ENCODE results near the gene IKZF5.

IKZF5 gene

DNA sequence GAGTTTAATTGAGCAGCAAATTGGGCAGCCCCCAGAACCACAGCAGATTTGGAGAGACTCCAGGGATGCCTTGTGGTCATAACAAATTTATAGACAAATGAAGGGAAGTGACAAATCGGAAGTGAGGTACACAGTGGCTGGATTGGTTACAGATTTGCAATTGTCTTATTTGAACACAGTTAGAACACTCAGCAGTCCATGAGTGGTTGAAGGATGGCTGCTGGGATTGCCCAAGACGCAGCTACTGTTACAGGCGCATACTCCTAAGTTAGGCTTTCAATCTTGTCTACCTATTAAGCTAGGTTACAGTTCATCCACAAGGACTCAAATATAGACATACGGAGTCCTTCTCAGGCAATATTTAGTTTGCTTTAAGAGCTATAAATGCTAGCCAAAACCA, 7.6 kb upstream of the IKZF5 start (continued):
- TF ChIP-seq, protein P1, sequence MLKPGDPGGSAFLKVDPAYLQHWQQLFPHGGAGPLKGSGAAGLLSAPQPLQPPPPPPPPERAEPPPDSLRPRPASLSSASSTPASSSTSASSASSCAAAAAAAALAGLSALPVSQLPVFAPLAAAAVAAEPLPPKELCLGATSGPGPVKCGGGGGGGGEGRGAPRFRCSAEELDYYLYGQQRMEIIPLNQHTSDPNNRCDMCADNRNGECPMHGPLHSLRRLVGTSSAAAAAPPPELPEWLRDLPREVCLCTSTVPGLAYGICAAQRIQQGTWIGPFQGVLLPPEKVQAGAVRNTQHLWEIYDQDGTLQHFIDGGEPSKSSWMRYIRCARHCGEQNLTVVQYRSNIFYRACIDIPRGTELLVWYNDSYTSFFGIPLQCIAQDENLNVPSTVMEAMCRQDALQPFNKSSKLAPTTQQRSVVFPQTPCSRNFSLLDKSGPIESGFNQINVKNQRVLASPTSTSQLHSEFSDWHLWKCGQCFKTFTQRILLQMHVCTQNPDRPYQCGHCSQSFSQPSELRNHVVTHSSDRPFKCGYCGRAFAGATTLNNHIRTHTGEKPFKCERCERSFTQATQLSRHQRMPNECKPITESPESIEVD (tag by site-specific recombination; IDR thresholded peaks at IDR 0.05) = no peak
- TF ChIP-seq, protein P2, sequence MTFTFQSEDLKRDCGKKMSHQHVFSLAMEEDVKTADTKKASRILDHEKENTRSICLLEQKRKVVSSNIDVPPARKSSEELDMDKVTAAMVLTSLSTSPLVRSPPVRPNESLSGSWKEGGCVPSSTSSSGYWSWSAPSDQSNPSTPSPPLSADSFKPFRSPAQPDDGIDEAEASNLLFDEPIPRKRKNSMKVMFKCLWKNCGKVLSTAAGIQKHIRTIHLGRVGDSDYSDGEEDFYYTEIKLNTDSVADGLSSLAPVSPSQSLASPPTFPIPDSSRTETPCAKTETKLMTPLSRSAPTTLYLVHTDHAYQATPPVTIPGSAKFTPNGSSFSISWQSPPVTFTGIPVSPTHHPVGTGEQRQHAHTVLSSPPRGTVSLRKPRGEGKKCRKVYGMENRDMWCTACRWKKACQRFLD (tag by site-specific recombination; IDR thresholded peaks at IDR 0.05) = no peak
- TF ChIP-seq ZNF558 (tag by site-specific recombination; IDR thresholded peaks at IDR 0.05) = no peak

DNA sequence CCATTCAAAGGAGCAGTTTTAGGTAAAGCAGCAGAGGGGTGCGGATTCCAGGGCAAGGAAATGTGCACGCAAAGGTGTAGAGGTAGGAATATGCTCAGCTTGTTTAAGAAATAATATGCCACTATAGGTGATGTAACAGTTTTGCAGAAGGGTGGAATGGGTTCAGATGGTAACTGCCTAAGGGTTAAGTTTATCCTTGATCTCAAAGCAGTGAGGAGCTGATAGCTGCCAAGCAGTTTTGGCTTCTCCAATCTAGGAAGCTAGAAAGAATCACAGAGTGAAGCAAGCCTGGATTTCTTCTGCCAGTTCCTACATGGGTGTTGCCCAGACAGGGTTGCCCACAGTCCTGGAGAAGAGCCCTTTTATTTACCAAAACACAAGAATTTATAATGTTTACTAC, 6.2 kb upstream of the IKZF5 start:
- ChIA-PET POLR2A (no interaction called here), CTCF (no interaction called here)
- Histone ChIP-seq H3K36me3 (ENCODE audit: control insufficient read depth in 2 of 2, insufficient read depth in 1 of 2, low read length in 2 of 2) (peaks cover 0 to 5% of the 10 kb centered on the region in 2 experiments; a peak in 2 of 3 replicates), H3K4me3 (ENCODE audit: low read depth, low read length) (no peak overlapping the region), H3K27ac (ENCODE audit: extremely low read depth, low read depth, low read length) (no peak overlapping the region), H3K4me1 (ENCODE audit: control insufficient read depth, insufficient read depth, low read length) (no peaks in the 10 kb centered on the region), H3K9me3 (ENCODE audit: control insufficient read depth, insufficient read depth, low read depth, low read length) (no peaks in the 10 kb centered on the region)
- no peak for TF ChIP-seq MEIS1 (CRISPR knock-in tag; IDR thresholded peaks at IDR 0.05; ENCODE audit: borderline replicate concordance)
- no peak for TF ChIP-seq SP3 (tag by site-specific recombination; IDR thresholded peaks at IDR 0.05)
- TF ChIP-seq ZNF639 (tag by site-specific recombination; IDR thresholded peaks at IDR 0.05) = no peak
- TF ChIP-seq GLI4 (tag by site-specific recombination; IDR thresholded peaks at IDR 0.05) = no peak
- TF ChIP-seq WT1 (tag by site-specific recombination; IDR thresholded peaks at IDR 0.05) = no peak
- no peak for TF ChIP-seq ZNF362 (tag by site-specific recombination; IDR thresholded peaks at IDR 0.05)
- no peak for TF ChIP-seq ZIC2 (tag by site-specific recombination; IDR thresholded peaks at IDR 0.05)
- no peak for TF ChIP-seq ZNF76 (tag by site-specific recombination; IDR thresholded peaks at IDR 0.05; ENCODE audit: borderline replicate concordance, low read depth)
- TF ChIP-seq ZNF426 (tag by site-specific recombination; IDR thresholded peaks at IDR 0.05) = no peak

DNA sequence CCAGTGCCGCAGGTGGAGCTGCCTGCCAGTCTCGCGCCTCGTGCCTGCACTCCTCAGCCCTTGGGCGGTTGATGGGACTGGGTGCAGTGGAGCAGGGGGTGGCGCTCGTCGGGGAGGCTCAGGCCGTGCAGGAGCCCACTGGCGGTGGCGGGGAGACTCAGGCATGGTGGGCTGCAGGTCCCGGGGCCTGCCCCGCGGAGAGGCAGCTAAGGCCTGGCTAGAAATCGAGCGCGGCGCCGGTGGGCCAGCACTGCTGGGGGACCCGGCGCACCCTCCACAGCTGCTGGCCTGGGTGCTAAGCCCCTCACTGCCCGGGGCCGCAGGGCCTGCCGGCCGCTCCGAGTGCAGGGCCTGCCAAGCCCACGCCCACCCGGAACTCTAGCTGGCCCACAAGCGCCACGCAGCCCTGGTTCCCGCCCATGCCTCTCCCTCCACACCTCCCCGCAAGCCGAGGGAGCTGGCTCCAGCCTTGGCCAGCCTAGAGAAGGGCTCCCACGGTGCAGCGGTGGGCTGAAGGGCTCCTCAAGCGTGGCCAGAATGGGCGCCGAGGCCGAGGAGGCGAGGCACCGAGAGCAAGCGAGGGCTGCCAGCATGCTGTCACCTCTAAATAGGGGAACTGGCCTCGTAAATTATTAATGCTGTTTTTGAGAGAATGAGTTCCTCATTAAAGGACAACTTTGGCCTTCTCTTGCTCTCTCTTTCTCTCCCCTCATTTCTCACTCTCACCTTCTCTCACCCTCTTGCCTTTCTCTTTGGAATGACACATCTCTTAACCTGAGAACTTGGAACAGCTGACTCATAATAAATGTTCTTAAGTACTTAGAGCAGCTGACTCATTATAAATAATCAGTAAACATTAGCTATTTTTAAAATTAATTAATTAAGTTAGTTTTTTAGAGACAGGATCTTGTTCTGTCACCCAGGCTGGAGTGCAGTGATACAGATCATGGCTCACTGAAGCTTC, 5.1 kb upstream of the IKZF5 start:
- no peaks in the 10 kb centered on the region for H3K9me3 ChIP-seq (ENCODE audit: control insufficient read depth, insufficient read depth, low read depth, low read length)
- H3K4me3 ChIP-seq (ENCODE audit: low read depth, low read length) = no peak overlapping the region
- no peak overlapping the region for H3K27ac ChIP-seq (ENCODE audit: extremely low read depth, low read depth, low read length)
- CTCF ChIA-PET = interaction anchor here (0.7 kb wide), 1 partner anchor 702 kb away, joined by 5 read pairs; no protein-coding TSS in a partner anchor
- POLR2A ChIA-PET = no interaction called here
- no peaks in the 10 kb centered on the region for H3K4me1 ChIP-seq (ENCODE audit: control insufficient read depth, insufficient read depth, low read length)
- H3K36me3 ChIP-seq (ENCODE audit: control insufficient read depth in 2 of 2, insufficient read depth in 1 of 2, low read length in 2 of 2) = peaks cover 0 to 5% of the 10 kb centered on the region in 2 experiments; a peak in 2 of 3 replicates
- no peak for TF ChIP-seq ZBTB11 (tag by site-specific recombination; conservative IDR thresholded peaks at IDR 0.05; ENCODE audit: low read depth)
- TF ChIP-seq PRDM1 (tag by site-specific recombination; IDR thresholded peaks at IDR 0.05) = peak; percentile 74

Measured in HEK293 (cell line).